Ishikawa (cell line): Measurements from ENCODE around the gene FAM217B.

Experiments used
- CREB1 ChIP-seq: IDR thresholded peaks from 2 replicates; pipeline ENCODE4 v1.6.1; 2012; ENCODE audit warnings: low read depth
- EGR1 ChIP-seq: IDR thresholded peaks from 2 replicates; pipeline ENCODE4 v1.6.1; 2012
- EP300 ChIP-seq: IDR thresholded peaks from 2 replicates; pipeline ENCODE4 v1.6.1; 2012; ENCODE audit warnings: borderline replicate concordance
- RAD21 ChIP-seq: IDR thresholded peaks from 2 replicates; pipeline ENCODE4 v1.6.1; 2012; ENCODE audit warnings: low read depth
- TEAD4 ChIP-seq: IDR thresholded peaks from 2 replicates; pipeline ENCODE4 v1.6.1; 2012
- TF ChIP-seq, protein P1 (sequence below): IDR thresholded peaks from 2 replicates; pipeline ENCODE4 v1.6.1; 2012; ENCODE audit warnings: low read depth, mild to moderate bottlenecking

DNA sequence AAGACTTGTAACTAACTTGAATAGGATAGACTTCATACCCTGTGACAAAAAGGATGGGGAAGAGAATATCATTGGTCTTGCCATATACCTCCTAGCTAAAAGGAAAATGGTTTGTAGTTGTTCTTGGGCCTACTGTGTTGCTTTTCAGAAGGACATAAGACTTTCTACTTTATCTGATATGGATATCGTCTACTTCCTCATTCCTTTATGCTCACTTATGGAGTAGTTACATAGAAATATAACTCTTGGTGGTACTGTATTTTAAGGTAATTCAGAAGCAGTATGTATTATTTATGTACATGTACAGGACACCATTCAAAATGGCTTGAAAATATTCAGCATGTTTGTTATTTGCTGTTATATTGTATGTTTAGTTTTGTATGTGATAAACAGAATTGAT lies 8.0 kb downstream of the FAM217B start:
- no peak for TF ChIP-seq EP300
- no peak for TF ChIP-seq CREB1
- TF ChIP-seq RAD21: no peak
- TF ChIP-seq EGR1: no peak
- TF ChIP-seq TEAD4: no peak
- TF ChIP-seq, protein P1, sequence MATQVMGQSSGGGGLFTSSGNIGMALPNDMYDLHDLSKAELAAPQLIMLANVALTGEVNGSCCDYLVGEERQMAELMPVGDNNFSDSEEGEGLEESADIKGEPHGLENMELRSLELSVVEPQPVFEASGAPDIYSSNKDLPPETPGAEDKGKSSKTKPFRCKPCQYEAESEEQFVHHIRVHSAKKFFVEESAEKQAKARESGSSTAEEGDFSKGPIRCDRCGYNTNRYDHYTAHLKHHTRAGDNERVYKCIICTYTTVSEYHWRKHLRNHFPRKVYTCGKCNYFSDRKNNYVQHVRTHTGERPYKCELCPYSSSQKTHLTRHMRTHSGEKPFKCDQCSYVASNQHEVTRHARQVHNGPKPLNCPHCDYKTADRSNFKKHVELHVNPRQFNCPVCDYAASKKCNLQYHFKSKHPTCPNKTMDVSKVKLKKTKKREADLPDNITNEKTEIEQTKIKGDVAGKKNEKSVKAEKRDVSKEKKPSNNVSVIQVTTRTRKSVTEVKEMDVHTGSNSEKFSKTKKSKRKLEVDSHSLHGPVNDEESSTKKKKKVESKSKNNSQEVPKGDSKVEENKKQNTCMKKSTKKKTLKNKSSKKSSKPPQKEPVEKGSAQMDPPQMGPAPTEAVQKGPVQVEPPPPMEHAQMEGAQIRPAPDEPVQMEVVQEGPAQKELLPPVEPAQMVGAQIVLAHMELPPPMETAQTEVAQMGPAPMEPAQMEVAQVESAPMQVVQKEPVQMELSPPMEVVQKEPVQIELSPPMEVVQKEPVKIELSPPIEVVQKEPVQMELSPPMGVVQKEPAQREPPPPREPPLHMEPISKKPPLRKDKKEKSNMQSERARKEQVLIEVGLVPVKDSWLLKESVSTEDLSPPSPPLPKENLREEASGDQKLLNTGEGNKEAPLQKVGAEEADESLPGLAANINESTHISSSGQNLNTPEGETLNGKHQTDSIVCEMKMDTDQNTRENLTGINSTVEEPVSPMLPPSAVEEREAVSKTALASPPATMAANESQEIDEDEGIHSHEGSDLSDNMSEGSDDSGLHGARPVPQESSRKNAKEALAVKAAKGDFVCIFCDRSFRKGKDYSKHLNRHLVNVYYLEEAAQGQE: no peak
